Upper lobe of right lung (tissue), 1 donor: ENCODE results near the gene JAM3. TPM values are rescaled to one million over a fixed set of nuclear protein-coding genes. Genes with fewer than 3 reads are reported as not detected.

Experiments used
- ATAC-seq: fragments of 200-7000 bp; cut with Tn5 transposase; one replicate; pipeline ENCODE4 v1.9.1; 2020; ENCODE audit warnings: mild to moderate bottlenecking, moderate library complexity
- DNase-seq: peaks from one replicate; pipeline ENCODE4 v3.0.0-alpha.2; 2020
- H3K27ac ChIP-seq: fragments of 200-600 bp; one replicate; pipeline ENCODE4 v1.8.0; 2022
- H3K27me3 ChIP-seq: fragments of 200-600 bp; one replicate; pipeline ENCODE4 v1.8.0; 2022; ENCODE audit warnings: mild to moderate bottlenecking
- H3K36me3 ChIP-seq: fragments of 200-600 bp; one replicate; pipeline ENCODE4 v1.8.0; 2022
- H3K4me1 ChIP-seq: fragments of 200-600 bp; one replicate; pipeline ENCODE4 v1.8.0; 2022
- H3K4me3 ChIP-seq: fragments of 200-600 bp; one replicate; pipeline ENCODE4 v1.8.0; 2022; ENCODE audit warnings: mild to moderate bottlenecking
- H3K9me3 ChIP-seq: fragments of 200-600 bp; one replicate; pipeline ENCODE4 v1.8.0; 2022
- intact Hi-C: fragments of 100-400 bp; cut with DNase I; formaldehyde crosslinking; loops from one replicate; pipeline ENCODE4 v1.11.0; 2022
- total RNA-seq: library from RNA; stranded (reverse); fragmentation: NEBNext Ultra II Directional; extraction: Animal tissue kit (Norgen Biotek cat#: 25700); gene quantifications from one replicate; pipeline ENCODE4 v1.2.1, GENCODE V29; 2021
- TF ChIP-seq, protein P1 (sequence below): fragments of 200-600 bp; IDR thresholded peaks from one replicate; pipeline ENCODE4 v1.8.0; 2022; ENCODE audit warnings: antibody characterized with exemption
- donor health status: DM: no; HTN: yes; CAD: no; lungs with severe emphysema.

JAM3 gene
- total RNA-seq, 1 donor from 2014 or later, result 26.9 TPM

- H3K27ac ChIP-seq, result peak overlapping the region; percentile 6
- TF ChIP-seq, protein P1, sequence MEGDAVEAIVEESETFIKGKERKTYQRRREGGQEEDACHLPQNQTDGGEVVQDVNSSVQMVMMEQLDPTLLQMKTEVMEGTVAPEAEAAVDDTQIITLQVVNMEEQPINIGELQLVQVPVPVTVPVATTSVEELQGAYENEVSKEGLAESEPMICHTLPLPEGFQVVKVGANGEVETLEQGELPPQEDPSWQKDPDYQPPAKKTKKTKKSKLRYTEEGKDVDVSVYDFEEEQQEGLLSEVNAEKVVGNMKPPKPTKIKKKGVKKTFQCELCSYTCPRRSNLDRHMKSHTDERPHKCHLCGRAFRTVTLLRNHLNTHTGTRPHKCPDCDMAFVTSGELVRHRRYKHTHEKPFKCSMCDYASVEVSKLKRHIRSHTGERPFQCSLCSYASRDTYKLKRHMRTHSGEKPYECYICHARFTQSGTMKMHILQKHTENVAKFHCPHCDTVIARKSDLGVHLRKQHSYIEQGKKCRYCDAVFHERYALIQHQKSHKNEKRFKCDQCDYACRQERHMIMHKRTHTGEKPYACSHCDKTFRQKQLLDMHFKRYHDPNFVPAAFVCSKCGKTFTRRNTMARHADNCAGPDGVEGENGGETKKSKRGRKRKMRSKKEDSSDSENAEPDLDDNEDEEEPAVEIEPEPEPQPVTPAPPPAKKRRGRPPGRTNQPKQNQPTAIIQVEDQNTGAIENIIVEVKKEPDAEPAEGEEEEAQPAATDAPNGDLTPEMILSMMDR, result no peak
- no peaks in the 10 kb centered on the region for H3K4me1 ChIP-seq
- intact Hi-C loops, result no loop called here
- H3K27me3 ChIP-seq, result peaks cover 5% of the 10 kb centered on the region
- DNase-seq (no peak), ATAC-seq (no peak)
- H3K4me3 ChIP-seq, result no peak overlapping the region
- H3K9me3 ChIP-seq, result no peaks in the 10 kb centered on the region
- no peaks in the 10 kb centered on the region for H3K36me3 ChIP-seq
Observed at GRCh38 chr11:134062265-134063123, 6.4 kb upstream of the JAM3 start.

DNA sequence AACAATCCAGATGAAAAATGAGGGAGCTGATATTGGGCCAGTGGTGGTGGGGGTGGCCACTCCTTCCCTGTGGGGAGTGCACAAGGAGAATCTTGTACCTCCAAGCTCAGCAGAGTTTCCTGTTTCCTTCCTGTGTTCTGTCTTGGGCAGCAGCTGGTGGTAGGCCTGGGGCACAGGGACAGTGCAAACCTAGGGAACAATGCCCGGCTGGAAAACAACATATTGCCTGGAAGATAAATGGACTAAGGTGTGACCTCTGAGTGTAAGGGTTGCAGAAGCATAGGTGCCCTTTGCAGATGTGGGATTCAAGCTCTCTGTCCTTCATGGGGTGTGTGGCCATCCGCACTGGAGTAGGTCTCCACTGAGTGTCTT is 5.8 kb upstream of the JAM3 start:
- Histone ChIP-seq H3K36me3 (no peaks in the 10 kb centered on the region), H3K27me3 (peaks cover 5% of the 10 kb centered on the region), H3K9me3 (no peaks in the 10 kb centered on the region), H3K4me3 (no peak overlapping the region), H3K4me1 (no peaks in the 10 kb centered on the region), H3K27ac (peak overlapping the region; percentile 6)
- TF ChIP-seq, protein P1, result no peak
- DNase-seq (no peak), ATAC-seq (peak; percentile 54)
- intact Hi-C loops, result no loop called here

- no peak for DNase-seq
- ATAC-seq, result no peak
- TF ChIP-seq, protein P1, result no peak
- Histone ChIP-seq H3K9me3 (no peaks in the 10 kb centered on the region), H3K4me1 (no peaks in the 10 kb centered on the region), H3K27me3 (peaks cover 9% of the 10 kb centered on the region), H3K36me3 (no peaks in the 10 kb centered on the region), H3K4me3 (no peak overlapping the region), H3K27ac (no peak overlapping the region)
- intact Hi-C loops, result no loop called here
Observed at GRCh38 chr11:134063991-134064747, 4.7 kb upstream of the JAM3 start.

DNA sequence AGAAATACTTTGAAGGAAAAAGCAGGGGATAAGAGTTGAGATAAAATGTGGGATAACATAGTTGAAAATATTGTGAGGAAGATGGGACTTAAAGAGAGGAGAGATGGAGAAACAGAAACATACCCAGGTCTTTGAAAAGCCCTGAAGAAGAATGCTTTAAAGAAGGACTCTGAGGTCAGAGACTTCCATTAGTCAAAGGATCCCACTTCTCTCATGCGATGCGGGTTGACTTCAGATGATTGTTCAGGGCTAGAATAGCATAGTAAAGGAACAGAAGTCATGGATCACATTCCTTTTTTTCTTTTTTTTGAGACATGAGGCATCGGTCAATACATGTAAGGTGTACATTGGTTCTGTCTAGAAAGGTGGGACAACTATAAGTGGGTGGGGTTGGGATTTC is 3.5 kb upstream of the JAM3 start:
- TF ChIP-seq, protein P1, result no peak
- no peaks in the 10 kb centered on the region for H3K9me3 ChIP-seq
- H3K4me3 ChIP-seq, result no peak overlapping the region
- ATAC-seq, result no peak
- DNase-seq, result no peak
- no peak overlapping the region for H3K27ac ChIP-seq
- H3K4me1 ChIP-seq, result no peaks in the 10 kb centered on the region
- intact Hi-C loops, result no loop called here
- no peaks in the 10 kb centered on the region for H3K36me3 ChIP-seq
- H3K27me3 ChIP-seq, result peaks cover 9% of the 10 kb centered on the region

GRCh38 chr11:134066943-134067885 is 1.7 kb upstream of the JAM3 start:
- TF ChIP-seq, protein P1, result no peak
- ATAC-seq (no peak), DNase-seq (no peak)
- Histone ChIP-seq H3K9me3 (no peaks in the 10 kb centered on the region), H3K4me3 (no peak overlapping the region), H3K36me3 (no peaks in the 10 kb centered on the region), H3K27me3 (peaks cover 12% of the 10 kb centered on the region), H3K27ac (no peak overlapping the region), H3K4me1 (no peaks in the 10 kb centered on the region)
- intact Hi-C loops, result no loop called here
